T-helper 1 cell treated with Interleukin-12 subunit alpha and Interleukin-12 subunit beta and Interleukin-4 antibody, amounts not matched to agents 30 ng/mL and 1 ng/mL, for 36 hours (primary cell): ENCODE results near the gene NTRK1. TPM values are rescaled to one million over a fixed set of nuclear protein-coding genes. Genes with fewer than 3 reads are reported as not detected.

ENCODE experiments used
- intact Hi-C: fragments of 100-400 bp; cut with micrococcal nuclease; formaldehyde crosslinking; loops from one replicate; pipeline ENCODE4 v1.15.1; 2024
- total RNA-seq: library from RNA; stranded (reverse); gene quantifications from 2 replicates; pipeline ENCODE4 v1.2.3, GENCODE V29; 2022

NTRK1 gene
- 13.5 and 13.8 TPM in 2 replicates for total RNA-seq

DNA sequence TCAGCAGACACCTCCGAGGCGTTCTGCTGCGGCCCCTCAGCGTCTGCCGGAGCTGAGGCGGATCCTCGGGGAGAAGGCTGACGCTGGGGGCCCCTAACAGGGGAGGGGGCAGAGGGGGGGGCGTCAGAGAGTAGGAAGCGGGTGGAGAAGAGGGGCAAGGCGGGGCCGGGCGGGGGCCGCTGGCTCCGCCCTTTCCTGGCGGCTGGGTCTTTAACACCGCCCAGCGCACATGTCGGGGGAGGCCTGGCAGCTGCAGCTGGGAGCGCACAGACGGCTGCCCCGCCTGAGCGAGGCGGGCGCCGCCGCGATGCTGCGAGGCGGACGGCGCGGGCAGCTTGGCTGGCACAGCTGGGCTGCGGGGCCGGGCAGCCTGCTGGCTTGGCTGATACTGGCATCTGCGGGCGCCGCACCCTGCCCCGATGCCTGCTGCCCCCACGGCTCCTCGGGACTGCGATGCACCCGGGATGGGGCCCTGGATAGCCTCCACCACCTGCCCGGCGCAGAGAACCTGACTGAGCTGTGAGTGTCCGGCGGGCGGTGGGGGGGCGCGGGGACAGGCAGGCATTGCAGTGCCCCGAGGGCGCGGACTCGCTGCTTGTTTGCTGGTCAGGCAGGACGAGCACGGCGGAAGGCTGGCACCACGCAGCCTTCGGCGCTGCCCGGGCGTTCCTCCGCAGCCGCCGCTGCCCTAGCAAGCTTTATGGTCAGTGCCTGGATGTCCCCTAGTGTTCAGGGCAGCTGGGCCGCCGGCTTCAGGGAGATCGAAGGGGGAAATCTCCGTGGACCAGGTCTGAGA, at the start of gene NTRK1:
TSS of gene NTRK1 (plus strand) at position 238 of the 796 bp plus-strand sequence. CDS start at position 308, 70 bp downstream.
- intact Hi-C loops, result loop anchor here (1.0 kb wide), 8 partner anchors 13 to 135 kb away; partner anchors contain the start of genes PRCC and SH2D2A

DNA sequence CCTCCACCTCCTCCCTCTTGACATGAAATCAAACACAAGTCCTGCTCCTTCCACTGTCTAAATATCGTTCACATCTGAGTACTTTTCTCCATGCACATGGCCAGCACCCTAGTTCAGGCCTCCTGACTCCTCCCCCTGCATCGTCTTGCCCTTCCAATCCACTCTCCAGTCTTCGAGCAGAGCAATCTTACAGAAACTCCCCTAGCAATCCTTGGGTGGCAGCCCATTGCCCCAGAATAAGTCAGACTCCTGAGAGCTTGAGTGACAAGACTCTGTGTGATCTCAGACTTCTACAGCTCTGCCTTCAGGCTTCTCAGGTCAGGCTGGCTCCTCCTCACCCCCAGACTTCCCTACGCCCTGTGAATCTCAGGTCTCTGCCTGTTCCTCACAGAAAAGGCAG, 49.5 kb upstream of the NTRK1 start:
- intact Hi-C loops, result loop anchor here (10.0 kb wide), 1 partner anchor 324 kb away; the partner anchor contains the start of gene ETV3

DNA sequence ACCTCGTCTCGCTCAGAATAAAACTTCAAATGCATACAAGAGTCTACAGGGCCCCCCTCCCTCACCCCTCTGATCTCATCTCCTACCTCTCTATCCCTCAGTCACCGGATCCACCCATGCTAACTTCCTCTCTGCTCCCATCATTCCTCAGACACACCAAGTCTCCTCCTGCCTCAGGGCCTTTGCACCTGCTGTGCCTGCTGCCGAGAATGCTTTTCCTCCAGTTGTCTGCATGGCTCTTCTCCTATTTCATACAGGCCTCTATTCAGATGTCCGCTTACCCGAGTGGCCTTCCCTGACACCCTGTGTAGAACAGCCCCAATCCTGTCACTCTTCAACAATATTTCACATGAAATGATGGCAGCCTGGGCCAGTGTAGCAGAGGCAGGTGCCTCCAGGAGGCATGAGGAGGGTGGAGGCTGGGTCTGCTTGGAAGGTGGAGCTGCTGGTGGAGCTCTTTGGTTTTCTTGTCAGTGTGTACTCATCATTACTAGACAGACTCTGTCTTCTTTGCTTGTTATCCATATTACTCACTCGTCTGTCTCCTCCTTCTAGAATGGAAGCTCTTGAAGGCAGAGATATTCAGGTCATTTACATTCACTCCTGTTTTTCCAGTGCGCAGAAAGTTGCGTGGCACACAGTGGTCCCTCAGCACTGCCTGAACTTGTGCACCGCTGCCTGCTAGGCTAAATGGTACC, 48.2 kb upstream of the NTRK1 start:
- intact Hi-C loops, result loop anchor here (10.0 kb wide), 1 partner anchor 322 kb away; the partner anchor contains the start of gene ETV3

DNA sequence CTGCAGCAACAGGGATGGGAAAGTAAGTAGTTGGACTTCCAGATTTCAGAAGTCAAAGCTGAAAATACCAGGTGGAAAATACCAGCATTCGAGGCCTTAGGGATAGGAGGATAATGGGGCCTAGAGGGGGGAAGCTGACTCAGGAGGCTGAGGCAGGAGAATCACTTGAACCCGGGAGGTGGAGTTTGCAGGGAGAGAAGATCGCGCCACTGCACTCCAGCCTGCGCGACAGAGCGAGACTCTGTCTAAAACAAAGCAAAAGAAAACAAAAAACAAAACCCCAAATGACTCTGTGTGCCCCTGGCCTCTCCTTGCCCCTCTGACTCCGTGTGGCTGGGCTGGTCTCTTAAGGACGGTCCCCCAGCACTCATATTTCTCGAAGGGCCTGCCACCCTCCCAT, 47.4 kb upstream of the NTRK1 start:
- intact Hi-C loops, result loop anchor here (1.0 to 10.0 kb wide), 2 partner anchors 16 to 322 kb away; partner anchors contain the start of gene ETV3

DNA sequence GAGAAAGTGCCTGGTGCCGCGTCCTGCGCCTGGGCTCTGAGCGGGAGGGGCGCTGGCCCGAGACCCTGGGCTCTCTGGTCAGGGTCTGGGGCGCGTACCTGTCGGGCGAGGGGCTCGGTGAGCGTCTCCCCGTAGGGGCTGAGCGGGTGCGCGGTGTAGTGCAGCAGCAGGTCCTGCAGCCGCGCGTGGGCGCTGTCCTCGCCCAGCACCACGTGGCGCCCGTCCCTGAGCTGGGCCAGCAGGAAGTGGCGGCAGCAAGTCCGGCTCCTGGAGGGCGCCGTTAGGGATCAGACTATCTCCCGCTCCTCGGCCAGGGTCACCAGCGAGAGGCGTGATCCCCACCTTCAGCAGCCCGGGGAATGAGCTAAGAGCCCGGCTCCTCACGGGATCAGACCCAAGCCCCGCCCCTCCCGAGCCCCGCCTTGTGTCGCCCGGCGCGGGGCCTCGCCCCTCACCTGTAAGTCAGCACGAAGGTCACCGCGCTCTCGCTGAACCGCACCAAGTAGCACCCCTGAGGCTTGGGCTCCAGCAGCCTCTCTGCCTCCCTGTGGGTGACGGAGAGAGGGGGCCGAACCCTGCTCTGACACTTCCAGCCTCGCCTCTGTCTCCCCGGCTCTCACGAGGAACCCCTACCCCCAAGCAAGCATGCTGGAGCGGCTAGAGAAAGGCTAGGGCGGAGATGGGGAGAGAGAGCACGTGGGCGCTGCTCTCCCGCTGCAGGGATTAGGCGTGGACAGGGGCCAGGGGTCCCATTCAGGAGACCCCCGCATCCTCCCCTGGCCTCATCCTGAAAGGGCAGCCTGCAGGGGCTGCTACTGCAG, 46.7 kb upstream of the NTRK1 start:
- intact Hi-C loops, result loop anchor here (1.0 to 10.0 kb wide), 2 partner anchors 17 to 321 kb away; partner anchors contain the start of gene ETV3

DNA sequence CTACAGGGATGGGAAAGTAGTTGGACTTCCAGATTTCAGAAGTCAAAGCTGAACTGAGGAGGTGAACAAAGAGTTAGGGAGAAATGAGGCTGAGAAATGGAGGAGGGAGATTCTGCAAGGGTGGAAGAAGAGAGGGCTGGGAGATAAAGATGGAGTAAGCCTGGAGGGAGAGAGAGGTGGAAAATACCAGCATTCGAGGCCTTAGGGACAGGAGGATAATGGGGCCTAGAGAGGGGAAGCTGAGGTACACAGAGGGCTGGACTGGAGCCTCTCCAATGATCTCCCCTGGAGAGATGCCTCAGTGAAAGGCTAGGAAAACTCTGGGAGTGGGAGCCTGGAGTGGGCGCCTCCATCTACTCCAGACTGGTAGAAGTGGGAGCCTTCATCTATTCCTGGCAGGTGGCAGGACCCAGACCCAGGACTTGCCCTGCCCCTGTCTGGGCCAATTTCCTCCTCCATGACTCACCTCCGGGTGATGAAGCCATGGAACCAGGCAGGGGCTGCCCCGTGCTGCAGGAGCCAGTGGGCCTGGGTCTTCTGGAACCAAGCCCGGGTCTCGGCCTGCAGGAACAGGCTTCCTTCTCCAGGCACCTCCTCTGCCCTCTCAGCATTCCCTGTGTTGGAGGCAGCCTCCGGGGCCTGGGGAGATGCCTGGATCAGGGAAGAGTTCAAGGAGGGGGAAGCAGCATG, 45.9 kb upstream of the NTRK1 start:
- intact Hi-C loops, result loop anchor here (10.0 kb wide), 1 partner anchor 320 kb away; the partner anchor contains the start of gene ETV3

DNA sequence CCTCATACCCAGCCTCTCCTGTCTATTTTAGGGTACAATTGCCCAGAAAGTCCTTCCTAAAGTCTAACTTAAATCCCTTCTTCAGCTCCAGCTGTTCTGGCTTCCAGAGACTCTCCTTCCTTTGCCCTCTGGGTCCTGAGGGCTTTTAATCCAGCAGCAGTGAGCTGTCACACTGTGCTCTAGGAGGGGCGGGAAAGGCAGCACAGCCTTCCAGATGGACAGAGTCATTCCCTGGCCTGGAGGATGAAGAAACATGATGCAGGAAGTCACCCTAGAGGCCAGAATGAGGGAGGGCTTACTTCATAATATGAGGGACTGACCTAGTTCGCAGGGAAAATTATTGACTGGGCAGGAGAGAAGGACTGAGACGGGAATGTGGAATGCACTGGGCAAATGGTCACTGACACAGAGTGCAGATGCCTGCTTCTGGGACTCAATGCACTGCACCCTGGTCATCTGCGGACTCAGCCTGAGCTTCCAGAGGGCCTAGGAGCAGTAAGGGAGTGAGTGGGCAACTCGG, 45.3 kb upstream of the NTRK1 start:
- intact Hi-C loops, result loop anchor here (10.0 kb wide), 1 partner anchor 319 kb away; the partner anchor contains the start of gene ETV3

DNA sequence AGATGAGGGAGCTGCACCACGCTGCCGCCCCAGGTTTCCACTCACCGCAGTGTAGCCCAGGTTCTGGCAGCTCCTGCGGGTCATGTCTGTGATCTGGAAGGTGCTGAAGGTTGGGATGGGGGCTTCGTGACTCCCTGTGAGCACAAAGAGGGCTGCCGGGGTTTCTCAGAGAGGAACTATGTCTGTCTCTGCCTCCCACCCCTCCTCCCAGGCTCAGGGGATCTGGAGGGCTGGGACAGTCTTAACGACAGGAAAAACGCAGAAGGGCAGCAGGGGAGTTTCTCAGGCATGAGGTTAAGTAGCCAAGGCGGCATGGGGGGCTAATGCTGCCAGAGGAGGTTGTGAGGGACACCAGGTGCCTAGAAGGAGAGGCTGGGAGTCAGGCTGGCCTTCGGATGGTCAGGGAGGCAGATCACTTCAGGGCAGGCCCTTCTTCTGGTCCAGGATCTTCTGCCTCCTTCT, 44.7 kb upstream of the NTRK1 start:
- intact Hi-C loops, result loop anchor here (1.0 to 10.0 kb wide), 9 partner anchors 9 to 319 kb away; partner anchors contain the start of genes ETV3, ISG20L2, METTL25B and MRPL24

DNA sequence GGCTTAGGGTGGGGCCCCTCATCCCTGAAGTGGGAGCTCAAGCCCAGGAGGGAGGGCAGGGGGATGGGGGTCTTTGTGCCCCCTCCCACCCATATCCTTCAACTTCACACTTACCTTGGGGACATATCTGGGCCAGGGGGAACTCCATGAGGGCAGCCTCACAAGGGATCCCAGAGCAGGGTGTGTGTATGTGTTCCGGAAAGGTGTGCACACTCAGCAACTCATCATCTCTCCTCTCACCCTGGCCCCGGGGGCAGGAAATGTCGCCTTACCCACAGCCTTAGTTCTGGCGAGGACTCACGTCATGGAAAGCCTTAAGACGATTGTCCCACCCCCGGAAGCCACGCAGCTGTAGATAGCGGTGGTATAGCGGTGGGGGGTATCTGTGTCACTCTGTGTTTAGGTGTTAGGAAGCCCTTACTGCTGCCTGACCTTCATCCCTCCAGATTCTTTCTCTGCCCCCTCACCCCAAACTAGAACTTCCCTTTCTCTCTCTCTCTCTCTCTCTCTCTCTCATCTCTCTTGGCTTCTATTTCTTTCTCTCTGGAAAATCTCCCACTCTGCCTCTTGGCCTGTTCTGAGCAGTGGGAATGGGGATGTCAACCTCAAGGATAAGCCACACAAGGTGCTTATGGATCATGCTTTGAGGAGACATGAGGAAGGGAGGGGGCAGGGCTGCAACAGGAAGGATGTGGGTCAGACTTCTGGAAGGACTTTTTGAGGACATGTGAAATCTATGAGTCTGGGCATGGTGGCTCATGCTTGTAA, 43.9 kb upstream of the NTRK1 start, which contains the start of gene SH2D2A:
TSS of gene SH2D2A (minus strand) at position 288 of the 768 bp plus-strand sequence. CDS start at position 148, 140 bp downstream.
- intact Hi-C loops, result loop anchor here (1.0 to 10.0 kb wide), 9 partner anchors 9 to 318 kb away; partner anchors contain the start of genes ETV3, ISG20L2, METTL25B and MRPL24

DNA sequence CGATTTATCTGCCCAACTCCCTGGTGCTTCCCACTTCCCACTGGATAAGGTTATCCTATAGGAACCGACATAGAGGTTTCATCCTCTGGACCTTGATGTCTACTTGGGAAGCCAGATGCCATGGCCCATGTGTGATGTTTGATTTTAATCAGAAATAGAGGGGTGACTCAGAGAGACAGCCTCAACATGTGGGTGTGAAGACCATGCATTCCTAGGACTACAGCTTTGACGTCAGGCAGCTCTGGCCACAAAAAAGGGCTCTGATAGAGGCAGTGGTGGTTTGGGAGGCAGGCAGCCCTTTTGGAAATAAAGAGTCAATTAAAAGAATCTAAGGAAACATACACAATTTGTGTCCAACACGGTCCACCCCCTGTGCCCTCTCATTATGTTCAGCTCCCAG, 38.9 kb upstream of the NTRK1 start:
- intact Hi-C loops, result no loop called here

DNA sequence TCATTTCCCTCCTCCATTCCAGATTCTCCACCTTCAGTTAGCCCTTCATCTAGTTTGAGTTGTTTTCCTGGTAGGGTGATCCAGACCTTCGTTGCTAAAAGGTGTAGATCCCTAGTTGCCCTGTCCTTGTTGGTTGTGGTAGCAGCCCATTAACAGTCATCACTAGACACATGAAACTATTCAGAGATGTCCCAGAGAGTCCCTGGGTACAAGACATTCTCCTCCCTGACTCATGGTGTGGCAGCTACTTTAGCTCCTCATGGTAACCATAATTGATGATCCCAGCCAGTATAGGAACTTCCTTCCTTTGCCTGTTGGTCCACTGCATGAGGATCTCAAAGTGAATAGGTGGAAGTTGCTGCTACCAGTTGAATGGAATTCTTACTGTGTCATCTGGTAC, 38.0 kb upstream of the NTRK1 start:
- intact Hi-C loops, result no loop called here

DNA sequence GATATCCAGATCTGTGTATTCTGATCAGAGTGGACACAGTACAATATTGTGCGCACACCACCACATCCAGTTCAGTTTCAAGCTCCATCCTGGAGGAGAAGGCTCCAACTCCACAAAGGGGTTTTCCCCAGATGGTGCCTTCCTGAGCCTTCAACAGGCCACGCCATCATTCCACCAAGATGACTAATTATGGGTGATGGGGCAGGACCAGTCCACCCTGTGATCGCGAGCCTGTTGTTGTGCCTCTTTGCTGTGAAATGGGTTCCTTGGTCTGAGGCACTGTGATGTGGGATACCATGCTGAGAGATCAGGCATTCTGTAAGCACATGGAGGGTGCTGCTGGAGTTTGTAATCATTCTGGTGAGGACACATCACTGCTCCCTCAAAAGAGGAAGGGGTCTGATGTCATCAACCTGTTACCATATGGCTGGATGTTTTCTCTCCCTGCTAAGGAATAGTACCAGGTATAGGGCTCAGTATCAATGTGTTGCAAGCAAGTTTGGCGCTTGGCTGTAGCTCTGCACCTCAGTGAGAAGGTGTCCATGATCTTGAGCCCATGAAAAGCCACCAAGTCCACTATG, 37.4 kb upstream of the NTRK1 start:
- intact Hi-C loops, result no loop called here

DNA sequence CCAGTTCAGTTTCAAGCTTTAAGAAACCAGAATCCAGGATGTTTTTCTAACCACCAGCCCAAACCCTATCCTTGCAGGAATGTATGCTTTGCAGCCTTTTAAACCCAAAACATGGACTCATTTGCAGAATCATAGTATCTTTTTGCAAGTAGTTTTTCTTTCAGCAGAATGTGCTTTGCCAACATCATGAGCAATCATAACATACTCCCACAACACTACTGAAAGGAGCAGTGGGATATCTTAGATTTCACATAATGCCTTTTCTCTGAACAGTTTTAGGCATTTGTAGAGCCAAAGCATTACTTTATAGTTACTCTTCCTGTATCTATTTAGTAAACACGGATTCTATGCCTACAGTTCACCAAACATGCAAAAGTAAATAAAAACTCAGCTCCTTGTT, 34.0 kb upstream of the NTRK1 start:
- intact Hi-C loops, result no loop called here

DNA sequence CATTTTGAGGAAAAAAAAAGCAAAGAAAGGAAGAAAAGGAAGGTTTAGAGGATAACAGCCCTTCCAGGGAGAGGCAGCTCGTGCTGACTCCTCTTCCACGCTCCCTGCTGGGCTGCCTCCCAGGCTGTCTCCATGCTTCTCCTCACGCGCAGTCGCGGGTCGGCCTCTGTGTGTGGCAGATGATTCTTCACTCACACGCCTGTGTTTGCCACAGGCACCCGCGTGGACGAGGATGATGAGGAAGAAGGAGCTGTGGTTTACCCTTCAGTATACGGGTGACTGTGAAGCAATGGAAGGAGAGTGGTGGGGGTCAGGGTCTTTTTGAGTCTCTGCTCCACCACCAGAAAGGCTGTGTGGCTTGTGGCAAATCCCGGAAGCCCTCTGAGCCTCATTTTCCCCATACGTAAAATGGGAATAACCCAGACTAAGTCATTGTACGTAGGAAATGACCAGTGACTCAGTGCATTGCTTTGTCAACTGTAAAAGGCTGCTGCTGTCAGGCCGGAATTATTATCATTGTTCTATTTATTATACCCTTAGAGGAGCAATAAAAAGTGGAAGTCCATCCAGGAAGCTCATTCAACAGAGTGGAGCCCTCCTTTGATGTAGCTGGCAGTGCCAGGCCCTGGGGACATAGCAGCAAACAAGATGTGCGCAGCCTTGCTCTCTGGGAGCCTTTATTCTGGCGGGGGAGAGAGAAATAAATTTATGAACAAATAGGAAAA, 32.1 kb upstream of the NTRK1 start:
- intact Hi-C loops, result no loop called here

DNA sequence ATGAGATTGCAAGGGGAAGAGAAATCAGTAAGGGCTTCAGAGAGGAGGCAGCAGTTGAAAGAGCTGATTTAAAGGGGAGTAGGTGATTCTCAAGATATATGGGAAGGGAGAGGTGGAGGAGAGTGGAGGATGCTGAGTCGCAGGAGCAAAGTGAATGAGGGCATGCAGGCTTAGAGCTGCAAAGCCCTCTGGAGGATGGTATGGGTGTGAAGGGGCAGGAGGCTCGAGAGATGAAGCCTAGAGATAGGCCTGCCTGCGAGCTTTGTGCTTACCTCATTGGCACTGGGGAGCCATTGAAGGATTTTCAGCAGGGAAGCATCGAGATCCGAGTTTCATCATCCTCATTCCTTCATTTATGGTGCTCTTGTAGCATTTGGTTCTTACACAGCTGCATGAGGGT, 28.2 kb upstream of the NTRK1 start:
- intact Hi-C loops, result no loop called here

DNA sequence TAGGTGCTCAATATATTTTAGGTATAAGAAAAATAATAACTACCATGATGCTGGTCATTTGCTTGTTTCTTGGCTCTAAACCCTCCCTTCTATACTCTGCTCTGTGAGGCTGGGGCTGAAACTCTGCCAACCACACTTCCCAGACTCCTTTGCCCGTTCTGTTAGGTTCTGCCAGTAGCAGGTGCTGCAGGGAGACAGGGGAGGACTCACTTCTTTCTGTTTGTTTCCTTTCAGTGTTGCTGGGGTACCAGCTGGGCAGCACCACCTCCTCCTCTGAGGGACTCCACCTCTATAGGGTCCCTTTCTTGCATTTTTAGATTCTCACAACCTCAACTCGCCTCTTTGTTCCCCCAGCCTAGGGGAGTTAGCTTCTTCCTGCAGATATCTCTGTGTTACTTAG, 27.1 kb upstream of the NTRK1 start:
- intact Hi-C loops, result loop anchor here (2.0 kb wide), 1 partner anchor 15 kb away; no protein-coding TSS in a partner anchor

DNA sequence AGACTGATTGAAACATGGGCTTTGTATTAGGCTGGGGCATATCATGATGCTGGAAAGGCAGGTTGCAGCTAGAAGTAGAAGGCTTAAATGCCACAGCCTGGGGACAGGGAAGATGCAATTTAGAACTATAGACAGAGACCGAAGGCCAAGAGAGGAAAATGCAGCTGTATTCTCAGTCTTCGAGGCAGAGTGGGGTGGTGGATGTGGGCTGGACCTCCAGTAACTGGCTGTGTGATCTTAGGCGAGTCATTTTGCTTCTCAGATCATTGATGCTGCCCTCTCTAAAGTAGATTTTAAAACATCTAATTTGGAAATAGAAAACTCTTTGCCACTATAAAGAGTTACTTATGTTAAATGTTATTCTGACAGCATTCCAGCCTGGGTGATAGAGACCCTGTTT, 26.3 kb upstream of the NTRK1 start:
- intact Hi-C loops, result loop anchor here (2.0 kb wide), 1 partner anchor 14 kb away; no protein-coding TSS in a partner anchor
